ENCODE measurements around the gene UBTD2. TPM values are rescaled to one million over a fixed set of nuclear protein-coding genes. Genes with fewer than 3 reads are reported as not detected.

Gene UBTD2
- polyA plus RNA-seq, 1 experiment: 33.3 TPM

DNA sequence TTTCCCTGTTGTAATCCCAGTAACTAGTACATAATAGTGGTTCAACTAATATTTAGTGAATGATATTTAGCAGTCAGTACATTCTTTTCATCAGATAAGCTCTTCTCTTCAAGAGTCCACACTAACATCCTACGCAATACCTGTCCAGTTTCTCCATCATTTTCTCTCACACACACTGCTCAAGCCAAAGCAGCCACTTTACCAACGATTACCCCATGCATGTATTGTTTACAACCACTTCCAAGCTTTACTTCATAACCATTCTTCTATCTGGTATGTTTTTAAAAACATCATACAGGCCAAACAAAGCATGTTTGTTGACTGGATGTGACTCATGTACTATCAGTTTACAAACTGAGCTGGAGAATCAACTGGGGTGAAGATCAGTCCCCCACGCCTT, 7.3 kb downstream of the UBTD2 start:
- TF ChIP-seq, protein P1, sequence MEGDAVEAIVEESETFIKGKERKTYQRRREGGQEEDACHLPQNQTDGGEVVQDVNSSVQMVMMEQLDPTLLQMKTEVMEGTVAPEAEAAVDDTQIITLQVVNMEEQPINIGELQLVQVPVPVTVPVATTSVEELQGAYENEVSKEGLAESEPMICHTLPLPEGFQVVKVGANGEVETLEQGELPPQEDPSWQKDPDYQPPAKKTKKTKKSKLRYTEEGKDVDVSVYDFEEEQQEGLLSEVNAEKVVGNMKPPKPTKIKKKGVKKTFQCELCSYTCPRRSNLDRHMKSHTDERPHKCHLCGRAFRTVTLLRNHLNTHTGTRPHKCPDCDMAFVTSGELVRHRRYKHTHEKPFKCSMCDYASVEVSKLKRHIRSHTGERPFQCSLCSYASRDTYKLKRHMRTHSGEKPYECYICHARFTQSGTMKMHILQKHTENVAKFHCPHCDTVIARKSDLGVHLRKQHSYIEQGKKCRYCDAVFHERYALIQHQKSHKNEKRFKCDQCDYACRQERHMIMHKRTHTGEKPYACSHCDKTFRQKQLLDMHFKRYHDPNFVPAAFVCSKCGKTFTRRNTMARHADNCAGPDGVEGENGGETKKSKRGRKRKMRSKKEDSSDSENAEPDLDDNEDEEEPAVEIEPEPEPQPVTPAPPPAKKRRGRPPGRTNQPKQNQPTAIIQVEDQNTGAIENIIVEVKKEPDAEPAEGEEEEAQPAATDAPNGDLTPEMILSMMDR (IDR thresholded peaks at IDR 0.05; ENCODE audit: low read depth, low read length): no peak
- DNase-seq (ENCODE audit: low read depth, low spot score): no peak
- CTCF ChIA-PET: no interaction called here
- no peaks in the 10 kb centered on the region for H3K27me3 ChIP-seq (ENCODE audit: control insufficient read depth, insufficient read depth, low read length)
- H3K9me3 ChIP-seq (ENCODE audit: control insufficient read depth, insufficient read depth, low read length): no peaks in the 10 kb centered on the region; the same call in 1 of the 2 replicates
- no peak overlapping the region for H3K4me3 ChIP-seq (ENCODE audit: low read depth, low read length)
- POLR2A ChIA-PET: interaction anchor here (0.7 kb wide), 1 partner anchor 9 kb away, joined by 3 read pairs; no protein-coding TSS in a partner anchor
- no peak overlapping the region for H3K27ac ChIP-seq (ENCODE audit: low read depth, low read length)

DNA sequence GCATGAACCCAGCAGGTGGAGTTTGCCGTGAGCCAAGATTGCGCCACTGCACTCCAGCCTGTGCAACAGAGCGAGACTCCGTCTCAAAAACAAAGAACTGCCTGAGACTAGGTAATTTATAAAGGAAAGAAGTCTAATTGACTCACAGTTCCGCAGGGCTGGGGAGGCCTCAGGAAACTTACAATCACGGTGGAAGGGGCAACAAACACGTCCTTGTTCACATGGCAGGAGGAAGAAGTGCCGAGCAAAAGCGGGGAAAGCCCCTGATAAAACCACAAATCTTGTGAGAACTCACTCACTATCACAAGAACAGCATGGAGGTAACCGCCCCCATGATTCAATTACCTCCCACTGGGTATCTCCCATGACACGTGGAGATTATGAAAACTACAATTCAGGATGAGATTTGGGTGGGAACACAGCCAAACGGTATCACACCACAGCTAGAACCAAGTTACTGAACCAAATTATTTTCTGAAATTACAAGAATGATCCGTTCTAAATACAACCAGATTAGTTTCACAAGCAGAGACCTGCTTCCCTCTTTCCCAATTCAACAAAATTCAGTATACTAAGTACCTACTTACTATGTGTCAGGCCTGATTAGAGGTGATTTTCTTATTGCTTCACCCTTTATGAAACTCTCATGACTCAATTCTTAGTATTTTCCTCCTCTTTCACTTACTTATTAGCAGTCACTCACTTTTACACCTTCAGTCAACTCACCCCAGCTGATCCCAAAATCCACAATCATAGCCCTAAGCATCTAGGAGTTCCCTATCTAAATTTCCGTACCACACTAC, 8.4 kb downstream of the UBTD2 start:
- POLR2A ChIA-PET: no interaction called here
- TF ChIP-seq, protein P1 (IDR thresholded peaks at IDR 0.05; ENCODE audit: low read depth, low read length): no peak
- Histone ChIP-seq H3K27ac (ENCODE audit: low read depth, low read length) (no peak overlapping the region), H3K9me3 (ENCODE audit: control insufficient read depth, insufficient read depth, low read length) (no peaks in the 10 kb centered on the region; the same call in 1 of the 2 replicates), H3K4me3 (ENCODE audit: low read depth, low read length) (no peak overlapping the region), H3K27me3 (ENCODE audit: control insufficient read depth, insufficient read depth, low read length) (no peaks in the 10 kb centered on the region)
- DNase-seq (ENCODE audit: low read depth, low spot score): no peak
- CTCF ChIA-PET: no interaction called here

DNA sequence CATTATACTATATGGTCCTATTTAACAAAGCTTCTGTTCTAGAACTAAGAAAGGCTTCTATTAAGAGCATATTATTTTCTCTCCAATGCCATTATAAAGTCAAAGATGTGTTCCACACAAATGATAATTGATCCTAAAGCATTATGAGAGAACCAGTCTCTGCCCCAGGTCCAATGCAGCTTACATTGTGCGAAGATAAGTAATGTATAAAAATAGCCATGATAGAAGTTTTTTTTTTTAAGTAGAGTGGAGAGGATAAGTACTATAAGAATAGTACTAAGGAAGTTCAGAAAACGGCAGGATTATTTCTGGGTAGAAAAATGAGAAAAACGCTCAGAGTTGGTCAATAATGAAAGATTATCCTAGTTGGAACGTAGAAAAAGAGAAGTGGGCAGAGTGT, 15.6 kb downstream of the UBTD2 start:
- POLR2A ChIA-PET: no interaction called here
- CTCF ChIA-PET: interaction anchor here (0.5 kb wide), 1 partner anchor 203 kb away, joined by 4 read pairs; no protein-coding TSS in a partner anchor
- no peak for DNase-seq (ENCODE audit: low read depth, low spot score)
- no peak overlapping the region for H3K4me3 ChIP-seq (ENCODE audit: low read depth, low read length)
- no peaks in the 10 kb centered on the region for H3K9me3 ChIP-seq (ENCODE audit: control insufficient read depth, insufficient read depth, low read length)
- no peak overlapping the region for H3K27ac ChIP-seq (ENCODE audit: low read depth, low read length)
- TF ChIP-seq, protein P1 (IDR thresholded peaks at IDR 0.05; ENCODE audit: low read depth, low read length): no peak
- no peaks in the 10 kb centered on the region for H3K27me3 ChIP-seq (ENCODE audit: control insufficient read depth, insufficient read depth, low read length)

DNA sequence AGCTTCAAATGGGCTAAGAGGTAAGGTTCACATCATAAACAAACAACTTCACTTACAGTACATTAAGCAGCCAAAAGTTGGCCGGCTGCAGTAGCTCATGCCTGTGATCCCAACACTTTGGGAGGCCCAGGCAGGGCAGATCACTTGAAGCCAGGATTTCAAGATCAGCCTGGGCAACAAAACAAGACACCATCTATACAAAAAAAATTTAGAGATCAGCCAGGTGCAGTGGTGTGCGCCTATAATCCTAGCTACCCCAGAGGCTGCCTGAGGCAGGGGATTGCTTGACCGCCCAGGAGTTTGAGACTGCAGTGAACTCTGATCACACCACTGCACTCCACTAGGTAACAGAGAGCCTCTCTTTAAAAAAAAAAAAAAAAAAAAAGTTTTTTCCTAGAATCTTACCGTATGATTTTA, 16.9 kb downstream of the UBTD2 start:
- TF ChIP-seq, protein P1 (IDR thresholded peaks at IDR 0.05; ENCODE audit: low read depth, low read length): no peak
- Histone ChIP-seq H3K27me3 (ENCODE audit: control insufficient read depth, insufficient read depth, low read length) (no peaks in the 10 kb centered on the region), H3K4me3 (ENCODE audit: low read depth, low read length) (no peak overlapping the region), H3K9me3 (ENCODE audit: control insufficient read depth, insufficient read depth, low read length) (no peaks in the 10 kb centered on the region), H3K27ac (ENCODE audit: low read depth, low read length) (no peak overlapping the region)
- ChIA-PET CTCF (interaction anchor here (0.6 to 1.2 kb wide), 4 partner anchors 16 to 560 kb away, joined by 3 to 9 read pairs (median 4); no protein-coding TSS in a partner anchor), POLR2A (interaction anchor here (0.9 kb wide), 1 partner anchor 9 kb away, joined by 3 read pairs; no protein-coding TSS in a partner anchor)
- no peak for DNase-seq (ENCODE audit: low read depth, low spot score)

DNA sequence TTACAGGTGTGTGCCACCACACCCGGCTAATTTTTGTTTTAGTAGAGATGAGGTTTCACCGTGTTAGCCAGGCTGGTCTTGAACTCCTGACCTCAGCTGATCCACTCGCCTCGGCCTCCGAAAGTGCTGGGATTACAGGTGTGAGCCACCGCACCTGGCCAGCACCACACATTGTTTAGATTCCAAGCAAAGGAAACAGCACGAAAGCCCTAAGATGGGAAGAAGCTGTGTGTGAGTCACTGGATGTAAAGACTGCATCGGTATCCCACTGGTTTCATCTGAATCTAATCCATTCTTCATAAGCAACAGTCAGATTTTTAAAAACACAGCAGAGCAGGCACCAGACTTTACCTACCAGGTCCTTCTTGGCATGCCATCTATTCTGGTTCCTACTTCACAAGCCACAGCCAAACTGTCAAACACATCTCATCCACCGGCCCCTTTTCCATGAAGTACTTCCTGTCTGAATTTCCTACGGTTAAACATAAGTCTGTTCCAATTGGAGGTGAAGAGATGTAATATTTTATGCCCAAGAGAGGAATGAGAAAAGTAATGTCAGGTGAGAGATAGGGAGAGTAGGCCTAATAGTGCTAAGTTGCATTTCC, 17.4 kb downstream of the UBTD2 start:
- H3K27ac ChIP-seq (ENCODE audit: low read depth, low read length): no peak overlapping the region
- H3K27me3 ChIP-seq (ENCODE audit: control insufficient read depth, insufficient read depth, low read length): no peaks in the 10 kb centered on the region
- H3K4me3 ChIP-seq (ENCODE audit: low read depth, low read length): no peak overlapping the region
- no peak for DNase-seq (ENCODE audit: low read depth, low spot score)
- TF ChIP-seq, protein P1 (IDR thresholded peaks at IDR 0.05; ENCODE audit: low read depth, low read length): no peak
- CTCF ChIA-PET: interaction anchor here (0.9 to 1.2 kb wide), 2 partner anchors 16 to 77 kb away, joined by 3 to 4 read pairs; no protein-coding TSS in a partner anchor
- POLR2A ChIA-PET: no interaction called here
- H3K9me3 ChIP-seq (ENCODE audit: control insufficient read depth, insufficient read depth, low read length): no peaks in the 10 kb centered on the region
